OCI-LY1 (cell line): ENCODE results near the gene NR1H2.

ENCODE experiments used
- H2AFZ ChIP-seq: fragments of 200-600 bp; sonication (generic), shearing (Covaris generic); 2 replicates; pipeline ENCODE4 v1.6.0; 2014; ENCODE audit warnings: antibody characterized with exemption, mild to moderate bottlenecking, low read length
- H3F3A ChIP-seq: fragments of 200-600 bp; sonication (generic), shearing (Covaris generic); 2 replicates; pipeline ENCODE4 v1.6.0; 2014; ENCODE audit warnings: mild to moderate bottlenecking, antibody characterized with exemption, low read length, moderate library complexity; ENCODE audit not compliant: insufficient read depth
- H3K27ac ChIP-seq: fragments of 200-600 bp; sonication (generic); 2 replicates; pipeline ENCODE4 v1.5.1; 2014; ENCODE audit warnings: low read length, mixed run types, mild to moderate bottlenecking, low read depth; ENCODE audit not compliant: poor library complexity, severe bottlenecking
- H3K27me3 ChIP-seq: fragments of 200-600 bp; sonication (generic); 2 replicates; pipeline ENCODE4 v1.6.0; 2014; ENCODE audit warnings: antibody characterized with exemption, mild to moderate bottlenecking, low read length, moderate library complexity; ENCODE audit not compliant: insufficient read depth
- H3K36me3 ChIP-seq: fragments of 200-600 bp; sonication (generic); 2 replicates; pipeline ENCODE4 v1.6.1; 2014; ENCODE audit warnings: mild to moderate bottlenecking, antibody characterized with exemption, low read length, moderate library complexity, mixed read lengths; ENCODE audit not compliant: insufficient read depth
- H3K4me1 ChIP-seq: fragments of 200-600 bp; sonication (generic); 2 replicates; pipeline ENCODE4 v1.5.1; 2014; ENCODE audit warnings: mild to moderate bottlenecking, low read length, moderate library complexity; ENCODE audit not compliant: insufficient read depth, severe bottlenecking
- H3K4me2 ChIP-seq: fragments of 200-600 bp; sonication (generic), shearing (Covaris generic); 2 replicates; pipeline ENCODE4 v1.6.1; 2014; ENCODE audit warnings: low read length
- H3K4me3 ChIP-seq: fragments of 200-600 bp; sonication (generic); 2 replicates; pipeline ENCODE4 v1.5.1; 2014; ENCODE audit warnings: low read length, low read depth, mild to moderate bottlenecking, mixed read lengths; ENCODE audit not compliant: poor library complexity, severe bottlenecking
- H3K79me2 ChIP-seq: fragments of 200-600 bp; shearing (Covaris generic); 2 replicates; pipeline ENCODE4 v1.6.1; 2016; ENCODE audit warnings: mixed run types, low read length, mixed read lengths; ENCODE audit not compliant: insufficient read depth
- H3K9ac ChIP-seq: fragments of 200-600 bp; sonication (generic), shearing (Covaris generic); 2 replicates; pipeline ENCODE4 v1.6.1; 2014; ENCODE audit warnings: mild to moderate bottlenecking, low read length, mixed read lengths
- H3K9me2 ChIP-seq: fragments of 200-600 bp; sonication (generic), shearing (Covaris generic); 2 replicates; pipeline ENCODE4 v1.6.1; 2014; ENCODE audit warnings: low read depth, mild to moderate bottlenecking, low read length, mixed read lengths
- H3K9me3 ChIP-seq: fragments of 200-600 bp; shearing (Covaris generic); 2 replicates; pipeline ENCODE4 v1.6.1; 2014; ENCODE audit warnings: low read length, mixed read lengths
- H4K20me1 ChIP-seq: fragments of 200-600 bp; sonication (generic), shearing (Covaris generic); 2 replicates; pipeline ENCODE4 v1.6.0; 2016; ENCODE audit warnings: mild to moderate bottlenecking, low read length; ENCODE audit not compliant: insufficient read depth
- EZH2 ChIP-seq: fragments of 200-600 bp; sonication (generic), shearing (Covaris generic); IDR thresholded peaks from 2 replicates; pipeline ENCODE4 v1.8.0; 2017; ENCODE audit warnings: borderline replicate concordance, mixed run types, mild to moderate bottlenecking, antibody characterized with exemption, low read length, moderate library complexity, mixed read lengths
- TF ChIP-seq, protein P1 (sequence below): fragments of 200-600 bp; sonication (generic), shearing (Covaris generic); IDR thresholded peaks from 2 replicates; pipeline ENCODE4 v1.5.1; 2017; ENCODE audit warnings: mild to moderate bottlenecking, antibody characterized with exemption, low read length, moderate library complexity, mixed read lengths

Gene NR1H2

DNA sequence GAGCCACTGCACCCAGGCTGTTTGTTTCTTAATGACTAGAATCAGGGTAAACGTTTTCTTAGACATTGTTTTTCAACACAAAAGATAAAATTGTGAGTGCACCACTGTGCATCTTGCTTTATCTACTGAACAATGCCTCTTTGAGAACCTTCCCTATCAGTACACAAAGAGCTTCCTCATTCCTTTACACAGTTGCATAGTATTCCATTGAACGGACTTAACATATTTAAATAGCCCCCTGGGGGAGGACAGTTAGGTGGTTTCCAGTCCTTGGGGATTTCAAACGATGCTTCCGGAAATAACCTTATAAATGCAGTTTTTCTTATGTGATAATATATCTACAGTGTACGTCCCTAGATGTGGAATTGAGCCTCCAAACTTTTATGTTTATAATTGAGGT, 16.5 kb downstream of the NR1H2 start:
- no peaks in the 10 kb centered on the region for H3F3A ChIP-seq
- no peaks in the 10 kb centered on the region for H3K4me1 ChIP-seq
- peaks cover 47% of the 10 kb centered on the region for H3K36me3 ChIP-seq
- H3K79me2 ChIP-seq = peaks cover 34% of the 10 kb centered on the region
- no peaks in the 10 kb centered on the region for H3K9me2 ChIP-seq
- no peaks in the 10 kb centered on the region for H4K20me1 ChIP-seq
- H3K27ac ChIP-seq = no peak overlapping the region
- TF ChIP-seq, protein P1, sequence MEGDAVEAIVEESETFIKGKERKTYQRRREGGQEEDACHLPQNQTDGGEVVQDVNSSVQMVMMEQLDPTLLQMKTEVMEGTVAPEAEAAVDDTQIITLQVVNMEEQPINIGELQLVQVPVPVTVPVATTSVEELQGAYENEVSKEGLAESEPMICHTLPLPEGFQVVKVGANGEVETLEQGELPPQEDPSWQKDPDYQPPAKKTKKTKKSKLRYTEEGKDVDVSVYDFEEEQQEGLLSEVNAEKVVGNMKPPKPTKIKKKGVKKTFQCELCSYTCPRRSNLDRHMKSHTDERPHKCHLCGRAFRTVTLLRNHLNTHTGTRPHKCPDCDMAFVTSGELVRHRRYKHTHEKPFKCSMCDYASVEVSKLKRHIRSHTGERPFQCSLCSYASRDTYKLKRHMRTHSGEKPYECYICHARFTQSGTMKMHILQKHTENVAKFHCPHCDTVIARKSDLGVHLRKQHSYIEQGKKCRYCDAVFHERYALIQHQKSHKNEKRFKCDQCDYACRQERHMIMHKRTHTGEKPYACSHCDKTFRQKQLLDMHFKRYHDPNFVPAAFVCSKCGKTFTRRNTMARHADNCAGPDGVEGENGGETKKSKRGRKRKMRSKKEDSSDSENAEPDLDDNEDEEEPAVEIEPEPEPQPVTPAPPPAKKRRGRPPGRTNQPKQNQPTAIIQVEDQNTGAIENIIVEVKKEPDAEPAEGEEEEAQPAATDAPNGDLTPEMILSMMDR = no peak
- no peak for TF ChIP-seq EZH2
- H3K9me3 ChIP-seq = no peaks in the 10 kb centered on the region
- no peak overlapping the region for H3K4me2 ChIP-seq
- H3K27me3 ChIP-seq = no peaks in the 10 kb centered on the region
- H2AFZ ChIP-seq = no peak overlapping the region
- no peak overlapping the region for H3K9ac ChIP-seq
- no peak overlapping the region for H3K4me3 ChIP-seq

DNA sequence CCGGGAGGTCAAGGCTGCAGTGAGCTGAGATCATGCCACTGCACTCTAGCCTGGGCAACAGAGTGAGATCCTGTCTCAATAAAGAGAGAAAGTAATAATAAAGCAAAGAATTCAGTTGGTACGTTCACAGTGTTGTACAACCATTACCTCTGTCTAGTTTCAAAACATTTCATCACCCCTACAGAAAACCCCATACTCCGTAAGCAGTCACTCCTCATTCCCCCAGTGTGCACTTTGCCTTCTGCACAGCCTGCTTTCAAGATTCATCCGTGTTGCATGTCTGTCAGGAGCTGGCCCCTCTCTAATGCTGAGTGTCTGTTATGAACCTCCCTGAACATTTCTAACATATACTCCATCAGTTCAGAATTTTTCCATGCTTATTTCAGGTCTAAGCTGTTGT, 17.3 kb downstream of the NR1H2 start:
- peaks cover 40% of the 10 kb centered on the region for H3K36me3 ChIP-seq
- H3K9ac ChIP-seq = no peak overlapping the region
- TF ChIP-seq, protein P1 = no peak
- peaks cover 27% of the 10 kb centered on the region for H3K79me2 ChIP-seq
- no peak overlapping the region for H3K4me3 ChIP-seq
- H3K9me3 ChIP-seq = no peaks in the 10 kb centered on the region
- no peaks in the 10 kb centered on the region for H3K9me2 ChIP-seq
- H3K27ac ChIP-seq = no peak overlapping the region
- no peaks in the 10 kb centered on the region for H3K4me1 ChIP-seq
- H3K4me2 ChIP-seq = no peak overlapping the region
- no peaks in the 10 kb centered on the region for H4K20me1 ChIP-seq
- no peak overlapping the region for H2AFZ ChIP-seq
- H3F3A ChIP-seq = no peaks in the 10 kb centered on the region
- H3K27me3 ChIP-seq = no peaks in the 10 kb centered on the region

DNA sequence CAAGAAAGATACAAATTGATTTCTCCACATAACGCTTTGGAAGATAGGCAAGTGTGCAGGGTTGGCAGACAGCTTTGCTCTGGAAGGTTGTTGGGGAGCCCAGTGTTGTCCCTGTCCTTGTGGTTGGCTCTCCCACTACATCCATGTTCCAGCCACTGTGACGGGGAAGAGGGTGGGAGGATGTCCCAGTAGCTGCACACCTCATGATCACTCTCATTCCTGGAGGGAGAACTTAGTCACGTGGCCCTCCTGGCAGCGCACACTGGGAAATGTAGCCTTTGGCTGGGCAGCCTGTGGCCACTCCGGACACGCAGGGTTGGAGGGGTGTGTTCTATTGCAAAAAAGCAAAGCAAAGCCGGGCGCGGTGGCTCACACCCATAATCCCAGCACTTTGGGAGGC, 17.8 kb downstream of the NR1H2 start:
- Histone ChIP-seq H3K27me3 (no peaks in the 10 kb centered on the region), H3K9ac (no peak overlapping the region), H3K4me3 (no peak overlapping the region), H3K36me3 (peaks cover 41% of the 10 kb centered on the region), H3K9me3 (no peaks in the 10 kb centered on the region), H2AFZ (no peak overlapping the region), H3K79me2 (peaks cover 24% of the 10 kb centered on the region), H3K4me2 (no peak overlapping the region), H3K27ac (no peak overlapping the region), H4K20me1 (no peaks in the 10 kb centered on the region), H3F3A (no peaks in the 10 kb centered on the region), H3K9me2 (no peaks in the 10 kb centered on the region), H3K4me1 (no peaks in the 10 kb centered on the region)
- no peak for TF ChIP-seq EZH2
- TF ChIP-seq, protein P1 = no peak
